Measurements from ENCODE around the gene AGMAT.

Gene AGMAT

GRCh38 chr1:15522551-15522950, 62.3 kb downstream of the AGMAT start:
- DNase-seq: no peak

All from CD4-positive, alpha-beta T cell treated with Interferon gamma for 1 hour (primary cell).